Measurements from ENCODE around the gene IGSF3.

GRCh38 chr1:116561563-116561962 lies 106.0 kb downstream of the IGSF3 start:
- no peak for TF ChIP-seq CTCF (optimal IDR thresholded peaks at IDR 0.05 in 1 of 3, IDR thresholded peaks at IDR 0.05 in 1 of 3, conservative IDR thresholded peaks at IDR 0.05 in 1 of 3; ENCODE audit: extremely low read depth in 1 of 3, insufficient read depth in 2 of 3, low read length in 3 of 3)
- no peak for TF ChIP-seq EZH2 (IDR thresholded peaks at IDR 0.05; ENCODE audit: low read length)

All from keratinocyte (primary cell).